ENCODE results near the gene SSBP2.

The SSBP2 gene

DNA sequence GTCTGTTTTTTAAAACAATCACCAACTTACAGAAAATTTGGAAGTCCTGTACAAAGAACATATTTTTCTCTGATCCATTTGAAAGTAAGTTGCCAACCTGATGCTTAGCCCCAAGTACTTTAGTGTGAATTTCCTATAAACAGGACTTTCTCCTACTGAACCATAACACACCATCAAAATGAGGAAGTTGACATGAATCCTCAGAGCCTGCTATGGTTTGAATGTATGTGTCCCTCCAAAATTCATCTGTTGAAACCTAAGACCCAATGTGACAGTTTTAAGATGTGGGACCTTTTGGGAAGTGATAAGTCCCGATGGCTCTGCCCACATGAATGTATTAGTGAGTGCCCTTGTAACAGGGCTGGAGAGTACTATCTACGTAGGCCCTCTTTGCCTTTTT is 350.5 kb downstream of the SSBP2 start:
- H3K27ac Mint-ChIP-seq = no peak overlapping the region
- H3K27me3 Mint-ChIP-seq = peaks cover 43% of the 10 kb centered on the region
- no peaks in the 10 kb centered on the region for H3K9me3 Mint-ChIP-seq
- H3K4me1 Mint-ChIP-seq (ENCODE audit: low read depth) = no peaks in the 10 kb centered on the region
- H3K4me3 Mint-ChIP-seq = no peak overlapping the region
- no peaks in the 10 kb centered on the region for H3K36me3 Mint-ChIP-seq (ENCODE audit: low read depth)

GRCh38 chr5:81398741-81399140 is 352.2 kb downstream of the SSBP2 start:
- peaks cover 55% of the 10 kb centered on the region for H3K27me3 Mint-ChIP-seq
- no peak overlapping the region for H3K4me3 Mint-ChIP-seq
- H3K36me3 Mint-ChIP-seq (ENCODE audit: low read depth) = no peaks in the 10 kb centered on the region
- no peaks in the 10 kb centered on the region for H3K4me1 Mint-ChIP-seq (ENCODE audit: low read depth)
- H3K9me3 Mint-ChIP-seq = no peaks in the 10 kb centered on the region
- no peak overlapping the region for H3K27ac Mint-ChIP-seq

DNA sequence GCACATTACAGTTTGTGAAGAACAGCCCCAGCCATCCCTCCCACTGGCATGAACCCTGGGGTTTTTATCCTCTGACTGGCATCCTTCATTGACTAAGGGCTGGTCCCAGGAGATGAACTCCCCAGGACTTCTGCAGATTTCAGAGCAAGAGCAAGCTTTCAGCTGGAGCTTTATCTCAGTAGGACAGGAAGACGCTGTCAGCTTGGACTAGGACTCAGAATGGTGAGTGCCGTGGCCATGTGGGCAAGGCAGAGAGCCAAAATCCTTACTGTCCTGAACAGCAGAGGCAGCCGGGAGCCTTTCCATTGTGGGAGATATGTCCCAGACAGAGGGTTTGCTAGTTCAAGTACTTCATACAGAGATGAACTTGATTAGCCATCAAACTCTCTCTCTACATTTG is 353.7 kb downstream of the SSBP2 start:
- Mint-ChIP-seq H3K27me3 (peaks cover 67% of the 10 kb centered on the region), H3K36me3 (ENCODE audit: low read depth) (no peaks in the 10 kb centered on the region), H3K9me3 (no peaks in the 10 kb centered on the region), H3K27ac (no peak overlapping the region), H3K4me3 (no peak overlapping the region), H3K4me1 (ENCODE audit: low read depth) (no peaks in the 10 kb centered on the region)

DNA sequence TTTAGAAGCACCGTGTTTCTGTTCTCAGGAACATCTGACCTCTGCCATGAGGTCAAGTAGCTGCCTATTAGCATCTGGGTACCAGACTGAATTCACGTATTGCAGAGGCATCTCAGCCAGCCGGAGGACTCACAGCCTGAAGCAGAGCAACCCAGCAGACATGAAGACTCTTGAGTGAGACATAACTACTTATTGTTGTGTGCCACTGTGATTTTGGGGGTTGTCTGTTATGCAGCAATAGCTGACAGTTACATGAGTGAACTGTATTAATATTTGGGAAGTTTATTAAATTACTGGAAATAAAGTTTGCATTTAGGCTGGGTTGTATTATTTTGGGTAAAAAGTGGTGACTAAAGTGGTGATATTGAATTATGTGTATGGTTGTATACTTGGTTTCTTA is 355.6 kb downstream of the SSBP2 start:
- no peak overlapping the region for H3K4me3 Mint-ChIP-seq

GRCh38 chr5:81393783-81394718 is 356.8 kb downstream of the SSBP2 start, which contains the start of gene ACOT12:
Gene ACOT12, minus strand, starts transcription at chr5:81394134. Its CDS starts 20 bp downstream, at chr5:81394114.
- Mint-ChIP-seq H3K4me1 (ENCODE audit: low read depth) (no peaks in the 10 kb centered on the region), H3K9me3 (peaks cover under 1% of the 10 kb centered on the region), H3K4me3 (peak within 1 kb of the TSS; percentile 20), H3K27me3 (peaks cover 73% of the 10 kb centered on the region), H3K36me3 (ENCODE audit: low read depth) (no peaks in the 10 kb centered on the region), H3K27ac (no peak within 1 kb of the TSS)

More for the DNA sequence above, 355.6 kb downstream of the SSBP2 start:
- H3K36me3 Mint-ChIP-seq (ENCODE audit: low read depth) = no peaks in the 10 kb centered on the region
- H3K27me3 Mint-ChIP-seq = peaks cover 75% of the 10 kb centered on the region
- no peak overlapping the region for H3K27ac Mint-ChIP-seq
- H3K4me1 Mint-ChIP-seq (ENCODE audit: low read depth) = no peaks in the 10 kb centered on the region
- H3K9me3 Mint-ChIP-seq = no peaks in the 10 kb centered on the region

GRCh38 chr5:81393430-81393782 is 357.5 kb downstream of the SSBP2 start:
- Mint-ChIP-seq H3K27me3 (peaks cover 74% of the 10 kb centered on the region), H3K4me3 (peak overlapping the region; percentile 17), H3K36me3 (ENCODE audit: low read depth) (no peaks in the 10 kb centered on the region), H3K9me3 (peaks cover 5% of the 10 kb centered on the region), H3K27ac (no peak overlapping the region), H3K4me1 (ENCODE audit: low read depth) (no peaks in the 10 kb centered on the region)

- H3K4me3 Mint-ChIP-seq = no peak overlapping the region
- H3K9me3 Mint-ChIP-seq = peaks cover 5% of the 10 kb centered on the region
- no peaks in the 10 kb centered on the region for H3K4me1 Mint-ChIP-seq (ENCODE audit: low read depth)
- H3K36me3 Mint-ChIP-seq (ENCODE audit: low read depth) = no peaks in the 10 kb centered on the region
- peaks cover 43% of the 10 kb centered on the region for H3K27me3 Mint-ChIP-seq
- no peak overlapping the region for H3K27ac Mint-ChIP-seq
These were observed 361.9 kb downstream of the SSBP2 start for GRCh38 chr5:81389025-81389424.

GRCh38 chr5:81388169-81388568 is 362.7 kb downstream of the SSBP2 start:
- Mint-ChIP-seq H3K4me1 (ENCODE audit: low read depth) (no peaks in the 10 kb centered on the region), H3K27me3 (peaks cover 38% of the 10 kb centered on the region), H3K9me3 (peaks cover 5% of the 10 kb centered on the region), H3K4me3 (no peak overlapping the region), H3K27ac (no peak overlapping the region), H3K36me3 (ENCODE audit: low read depth) (no peaks in the 10 kb centered on the region)

DNA sequence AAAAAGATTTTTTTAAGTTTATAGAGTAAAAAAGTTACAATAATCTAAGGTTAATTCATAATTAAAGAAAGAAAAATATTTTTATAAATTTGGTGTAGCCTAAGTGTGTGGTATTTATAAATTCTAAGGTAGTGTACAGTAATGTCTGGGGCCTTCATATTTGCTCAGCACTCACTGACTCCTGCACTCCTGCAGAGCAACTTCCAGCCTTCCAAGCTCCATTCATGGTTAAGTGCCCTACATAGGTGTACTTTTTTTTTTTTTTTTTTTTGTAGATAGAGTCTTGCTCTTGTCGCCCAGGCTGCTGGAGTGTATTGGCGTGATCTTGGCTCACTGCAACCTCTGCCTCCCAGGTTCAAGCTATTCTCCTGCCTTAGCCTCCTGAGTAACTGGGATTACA is 367.0 kb downstream of the SSBP2 start:
- H3K9me3 Mint-ChIP-seq = peaks cover 2% of the 10 kb centered on the region
- H3K4me3 Mint-ChIP-seq = no peak overlapping the region
- H3K4me1 Mint-ChIP-seq (ENCODE audit: low read depth) = no peaks in the 10 kb centered on the region
- no peaks in the 10 kb centered on the region for H3K36me3 Mint-ChIP-seq (ENCODE audit: low read depth)
- H3K27ac Mint-ChIP-seq = no peak overlapping the region
- H3K27me3 Mint-ChIP-seq = peaks cover 8% of the 10 kb centered on the region

DNA sequence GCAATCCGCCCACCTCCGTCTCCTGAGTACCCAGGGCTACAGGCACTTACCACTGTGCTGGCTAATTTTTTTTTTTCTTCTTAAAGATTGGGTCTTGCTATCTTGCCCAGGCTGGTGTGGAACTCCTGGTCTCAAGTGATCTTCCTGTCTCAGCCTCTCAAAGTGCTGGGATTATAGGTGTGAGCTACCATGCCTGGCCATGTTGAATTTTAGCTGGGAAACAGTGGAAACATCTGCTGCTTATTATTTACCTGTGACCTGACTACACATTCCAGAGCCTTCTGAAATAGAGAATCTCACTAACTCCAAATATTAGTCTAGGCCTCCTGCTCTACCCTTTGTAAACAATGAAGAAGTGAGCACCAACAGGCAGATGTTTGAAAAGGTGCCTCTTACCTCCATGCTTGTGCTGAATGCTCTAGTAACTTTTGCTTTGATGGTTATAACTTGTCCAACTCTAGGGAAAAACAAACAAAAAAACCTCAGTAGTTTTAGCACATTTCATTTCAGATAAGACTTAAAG is 379.5 kb downstream of the SSBP2 start:
- Mint-ChIP-seq H3K4me3 (no peak overlapping the region), H3K4me1 (ENCODE audit: low read depth) (no peaks in the 10 kb centered on the region), H3K36me3 (ENCODE audit: low read depth) (no peaks in the 10 kb centered on the region), H3K9me3 (no peaks in the 10 kb centered on the region), H3K27me3 (peaks cover 21% of the 10 kb centered on the region), H3K27ac (no peak overlapping the region)

DNA sequence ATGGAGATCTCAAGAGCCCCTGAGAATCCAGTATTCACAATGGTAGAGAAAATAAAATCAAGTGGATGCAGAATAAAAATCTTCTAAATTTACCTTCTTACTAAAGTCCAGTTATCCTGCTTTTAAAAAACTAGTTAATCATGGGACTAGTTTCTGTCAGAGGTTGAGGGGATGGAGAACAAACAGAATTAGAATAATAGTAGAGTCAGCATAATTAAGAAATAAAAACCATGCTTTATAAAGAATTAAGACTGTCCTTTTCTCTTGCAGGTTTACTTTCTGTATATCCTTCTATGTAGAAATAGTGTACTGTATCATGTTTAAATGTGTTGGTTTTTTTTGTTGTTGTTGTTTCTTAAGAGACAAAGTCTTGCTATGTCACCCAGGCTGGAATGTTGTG is 380.0 kb downstream of the SSBP2 start:
- no peaks in the 10 kb centered on the region for H3K36me3 Mint-ChIP-seq (ENCODE audit: low read depth)
- peaks cover 16% of the 10 kb centered on the region for H3K27me3 Mint-ChIP-seq
- H3K27ac Mint-ChIP-seq = no peak overlapping the region
- no peaks in the 10 kb centered on the region for H3K4me1 Mint-ChIP-seq (ENCODE audit: low read depth)
- H3K9me3 Mint-ChIP-seq = no peaks in the 10 kb centered on the region
- no peak overlapping the region for H3K4me3 Mint-ChIP-seq

DNA sequence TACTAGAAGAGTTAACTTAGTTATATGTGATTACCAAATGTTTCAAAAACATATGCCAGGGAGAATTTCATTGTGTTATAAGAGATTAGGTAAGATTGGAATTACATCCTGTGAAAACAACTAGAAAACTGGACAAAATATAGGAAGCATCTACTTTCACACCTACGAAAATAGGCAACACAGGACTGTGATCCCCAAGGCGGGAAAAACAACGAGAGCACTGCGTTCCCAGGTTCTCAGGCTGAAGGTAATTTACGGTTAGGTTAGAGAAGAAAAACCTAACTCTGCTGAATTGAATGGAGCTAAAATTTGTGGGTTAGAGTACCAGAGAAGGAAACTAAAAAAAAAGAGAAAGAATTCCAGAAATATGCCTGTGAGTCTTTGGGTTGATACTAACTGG is 385.4 kb downstream of the SSBP2 start:
- H3K4me1 Mint-ChIP-seq (ENCODE audit: low read depth) = no peaks in the 10 kb centered on the region
- no peaks in the 10 kb centered on the region for H3K36me3 Mint-ChIP-seq (ENCODE audit: low read depth)
- no peaks in the 10 kb centered on the region for H3K27me3 Mint-ChIP-seq
- no peak overlapping the region for H3K27ac Mint-ChIP-seq
- no peaks in the 10 kb centered on the region for H3K9me3 Mint-ChIP-seq
- no peak overlapping the region for H3K4me3 Mint-ChIP-seq

GRCh38 chr5:81363093-81363871 is 387.6 kb downstream of the SSBP2 start:
- Mint-ChIP-seq H3K36me3 (ENCODE audit: low read depth) (no peaks in the 10 kb centered on the region), H3K27me3 (peaks cover 4% of the 10 kb centered on the region), H3K9me3 (no peaks in the 10 kb centered on the region), H3K4me3 (no peak overlapping the region), H3K4me1 (ENCODE audit: low read depth) (no peaks in the 10 kb centered on the region), H3K27ac (no peak overlapping the region)

All from stimulated activated naive CD8-positive, alpha-beta T cell treated with anti-CD3 and anti-CD28 coated beads, Interleukin-15, Interleukin-2, amounts not matched to agents 100 ng/mL and 50 ng/mL, for 24 hours (primary cell).